Measurements from ENCODE around the gene EMP2. TPM values are rescaled to one million over a fixed set of nuclear protein-coding genes. Genes with fewer than 3 reads are reported as not detected.

The EMP2 gene
- total and polyA plus RNA-seq, 2 of the 4 experiments (the other 2 are of a cell fraction), result 13.8 to 18.3 TPM

DNA sequence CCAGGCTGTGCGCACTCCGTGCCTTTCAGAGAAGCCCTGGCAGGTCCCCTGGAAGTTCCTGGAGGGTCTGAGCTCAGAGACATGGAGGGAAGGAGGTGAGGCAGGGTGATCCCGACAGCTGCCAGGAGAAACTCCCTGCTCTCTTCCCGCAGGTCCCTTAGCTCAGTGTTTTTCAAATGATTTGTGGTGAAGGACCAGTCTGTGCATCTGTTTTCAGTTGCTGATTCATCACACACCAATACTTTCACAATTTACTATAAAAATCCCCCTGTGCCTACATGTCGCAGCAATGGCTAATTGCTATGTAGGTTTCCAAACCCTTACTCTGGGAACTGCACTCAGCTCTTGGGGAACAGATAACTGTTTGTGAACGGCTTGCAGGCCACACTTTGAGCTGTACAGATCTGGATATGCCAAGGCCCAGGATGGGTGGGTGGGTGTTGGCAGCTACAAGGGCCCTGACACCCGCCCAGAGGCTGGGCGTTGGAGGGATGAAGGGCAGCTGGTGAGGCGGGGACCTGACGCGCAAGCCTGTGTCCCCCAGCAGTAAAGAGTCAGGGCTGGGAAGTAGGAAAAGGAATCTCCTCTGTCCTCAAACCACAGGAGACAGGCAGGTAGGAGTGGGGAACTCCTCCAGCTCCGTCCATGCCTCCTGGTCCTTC is 20.5 kb upstream of the EMP2 start:
- H3K4me2 ChIP-seq (ENCODE audit: low read depth, low read length), result no peak overlapping the region
- no peak overlapping the region for H3K4me3 ChIP-seq (ENCODE audit: insufficient read depth, low read depth, low read length)
- no peak overlapping the region for H3K9ac ChIP-seq (ENCODE audit: low read depth, low read length)
- no peak overlapping the region for H3K14ac ChIP-seq (replicated peaks; ENCODE audit: low read depth, low read length)
- H3K4me1 ChIP-seq (ENCODE audit: control insufficient read depth, insufficient read depth, low read length), result peaks cover 2% of the 10 kb centered on the region; the same call in 1 of the 2 replicates
- H3K79me1 ChIP-seq (ENCODE audit: low read depth in 1 of 2, low read length in 2 of 2), result no peaks in the 10 kb centered on the region
- no peak overlapping the region; the same call in 1 of the 2 replicates for H2AK5ac ChIP-seq (ENCODE audit: low read depth, low read length)
- no peak overlapping the region for H3K27ac ChIP-seq (ENCODE audit: insufficient read depth, low read length)
- no peak overlapping the region for H3K56ac ChIP-seq (ENCODE audit: extremely low read depth, insufficient read depth, low read length)
- ATAC-seq (ENCODE audit: low read depth), result no peak
- H4K8ac ChIP-seq (ENCODE audit: low read depth in 2 of 2, low read length in 2 of 2), result no peak overlapping the region
- TF ChIP-seq BHLHE40 (IDR thresholded peaks at IDR 0.05; ENCODE audit: low read depth, low read length) (no peak), ELK1 (IDR thresholded peaks at IDR 0.05; ENCODE audit: borderline replicate concordance, low read depth, low read length) (no peak), CEBPB (IDR thresholded peaks at IDR 0.05; ENCODE audit: low read depth, low read length) (no peak), CTCF (conservative IDR thresholded peaks at IDR 0.05; ENCODE audit: low read depth, low read length) (no peak), RAD21 (IDR thresholded peaks at IDR 0.05; ENCODE audit: low read length) (no peak)
- no peak overlapping the region for H3K4ac ChIP-seq (ENCODE audit: low read depth, low read length)
- no peak overlapping the region for H3K23ac ChIP-seq (ENCODE audit: low read depth, low read length)
- no peak overlapping the region for H4K91ac ChIP-seq (ENCODE audit: insufficient read depth, low read depth, low read length)
- in situ Hi-C loops (cut with MboI; ENCODE audit: low sequenced_read_pairs) (no loop called here), dilution Hi-C loops (cut with HindIII; ENCODE audit: low sequenced_read_pairs, unreplicated experiment) (no loop called here), intact Hi-C loops (cut with micrococcal nuclease) (no loop called here)
- no peak overlapping the region for H4K5ac ChIP-seq (ENCODE audit: low read depth, low read length)
- H3K36me3 ChIP-seq (ENCODE audit: control insufficient read depth, insufficient read depth, low read length), result no peaks in the 10 kb centered on the region
- H3K27me3 ChIP-seq (ENCODE audit: control insufficient read depth, insufficient read depth, low read length), result peaks cover 20% of the 10 kb centered on the region
- no peak overlapping the region for H2BK120ac ChIP-seq (ENCODE audit: low read depth, low read length)
- H3K9me3 ChIP-seq (ENCODE audit: control insufficient read depth, insufficient read depth, low read length), result peaks cover 2% of the 10 kb centered on the region
- POLR2A ChIA-PET (ENCODE audit: unreplicated experiment), result no interaction called here
- H3K18ac ChIP-seq (ENCODE audit: low read depth, low read length), result no peak overlapping the region
- WGBS, 2 experiments (ENCODE audit: extremely low coverage in 2 of 2, insufficient read length in 1 of 2), result 70% methylated on average over 2 of the region's 12 CpGs; no CpG with 5 or more reads in 1 of the 2 experiments
- H2BK20ac ChIP-seq (ENCODE audit: low read depth, low read length), result no peak overlapping the region
- H4K20me1 ChIP-seq (ENCODE audit: insufficient read depth, low read length), result no peaks in the 10 kb centered on the region
- peak overlapping the region; percentile 58 for H2AFZ ChIP-seq (replicated peaks; ENCODE audit: low read length, poor library complexity)
- H2BK15ac ChIP-seq (ENCODE audit: low read depth, low read length), result no peak overlapping the region
- H2BK5ac ChIP-seq (ENCODE audit: low read depth, low read length, poor library complexity, severe bottlenecking), result no peak overlapping the region
- CTCF ChIA-PET, result interaction anchor here (0.6 kb wide), 1 partner anchor 143 kb away, joined by 3 read pairs; no protein-coding TSS in a partner anchor
- H2AK9ac ChIP-seq (replicated peaks; ENCODE audit: low read depth, low read length, poor library complexity), result peak overlapping the region; percentile 31
- BruUV-seq (replicated peaks), result no TSS peak
- peak; percentile 38 for DNase-seq
- H3K9me1 ChIP-seq (ENCODE audit: insufficient read depth, low read length), result no peaks in the 10 kb centered on the region
